PC-9 (cell line): ENCODE results near the gene USP38.

Experiments
- EZH2 ChIP-seq: fragments of 200-600 bp; sonication (generic); IDR thresholded peaks from 2 replicates; pipeline ENCODE4 v1.8.0; 2017; ENCODE audit warnings: antibody characterized with exemption, low read depth
- TF ChIP-seq, protein P1 (sequence below): fragments of 200-600 bp; sonication (generic); conservative IDR thresholded peaks from 2 replicates; pipeline ENCODE4 v1.6.1; 2017; ENCODE audit warnings: mixed run types, antibody characterized with exemption, mild to moderate bottlenecking, moderate library complexity

DNA sequence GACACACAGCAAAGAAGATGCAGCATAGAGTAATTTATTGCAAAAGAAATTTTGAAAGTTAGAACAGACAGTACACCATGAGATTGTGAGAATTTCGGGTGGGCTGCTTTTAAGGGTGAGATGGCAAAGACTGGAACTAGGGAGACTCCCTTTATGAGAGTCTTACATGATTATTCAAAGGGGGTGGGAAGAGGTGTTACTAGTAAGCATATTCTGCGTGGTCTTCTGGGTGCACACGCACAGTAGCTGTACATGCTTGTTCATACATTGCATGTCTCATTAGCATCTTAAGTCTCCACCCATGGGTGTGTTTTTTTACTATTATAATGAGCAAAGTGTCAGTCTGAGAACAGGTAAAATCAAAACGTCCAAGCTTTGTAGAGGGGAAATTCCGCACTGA is 49.4 kb upstream of the USP38 start:
- TF ChIP-seq, protein P1, sequence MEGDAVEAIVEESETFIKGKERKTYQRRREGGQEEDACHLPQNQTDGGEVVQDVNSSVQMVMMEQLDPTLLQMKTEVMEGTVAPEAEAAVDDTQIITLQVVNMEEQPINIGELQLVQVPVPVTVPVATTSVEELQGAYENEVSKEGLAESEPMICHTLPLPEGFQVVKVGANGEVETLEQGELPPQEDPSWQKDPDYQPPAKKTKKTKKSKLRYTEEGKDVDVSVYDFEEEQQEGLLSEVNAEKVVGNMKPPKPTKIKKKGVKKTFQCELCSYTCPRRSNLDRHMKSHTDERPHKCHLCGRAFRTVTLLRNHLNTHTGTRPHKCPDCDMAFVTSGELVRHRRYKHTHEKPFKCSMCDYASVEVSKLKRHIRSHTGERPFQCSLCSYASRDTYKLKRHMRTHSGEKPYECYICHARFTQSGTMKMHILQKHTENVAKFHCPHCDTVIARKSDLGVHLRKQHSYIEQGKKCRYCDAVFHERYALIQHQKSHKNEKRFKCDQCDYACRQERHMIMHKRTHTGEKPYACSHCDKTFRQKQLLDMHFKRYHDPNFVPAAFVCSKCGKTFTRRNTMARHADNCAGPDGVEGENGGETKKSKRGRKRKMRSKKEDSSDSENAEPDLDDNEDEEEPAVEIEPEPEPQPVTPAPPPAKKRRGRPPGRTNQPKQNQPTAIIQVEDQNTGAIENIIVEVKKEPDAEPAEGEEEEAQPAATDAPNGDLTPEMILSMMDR = no peak
- TF ChIP-seq EZH2 = no peak
